Activated naive CD8-positive, alpha-beta T cell (primary cell): ENCODE results near the gene ZBTB20.

Experiments used
- H3K27ac Mint-ChIP-seq: one replicate; pipeline ENCODE4 v1.8.0; 2021; ENCODE audit warnings: mixed read lengths
- H3K27me3 Mint-ChIP-seq: one replicate; pipeline ENCODE4 v1.8.0; 2021; ENCODE audit warnings: mixed read lengths
- H3K36me3 Mint-ChIP-seq: one replicate; pipeline ENCODE4 v1.8.0; 2021; ENCODE audit warnings: mixed read lengths
- H3K4me1 Mint-ChIP-seq: one replicate; pipeline ENCODE4 v1.8.0; 2021; ENCODE audit warnings: low read depth, mixed read lengths
- H3K4me3 Mint-ChIP-seq: one replicate; pipeline ENCODE4 v1.8.0; 2021; ENCODE audit warnings: mild to moderate bottlenecking, mixed read lengths
- H3K9me3 Mint-ChIP-seq: one replicate; pipeline ENCODE4 v1.8.0; 2021; ENCODE audit warnings: low read depth, mixed read lengths

ZBTB20 gene

GRCh38 chr3:114571363-114571762 is 575.7 kb downstream of the ZBTB20 start:
- no peaks in the 10 kb centered on the region for H3K9me3 Mint-ChIP-seq
- no peak overlapping the region for H3K27ac Mint-ChIP-seq
- no peaks in the 10 kb centered on the region for H3K4me1 Mint-ChIP-seq
- H3K4me3 Mint-ChIP-seq = no peak overlapping the region
- H3K36me3 Mint-ChIP-seq = peaks cover 18% of the 10 kb centered on the region
- H3K27me3 Mint-ChIP-seq = no peaks in the 10 kb centered on the region

GRCh38 chr3:114569186-114569585 is 577.9 kb downstream of the ZBTB20 start:
- no peaks in the 10 kb centered on the region for H3K9me3 Mint-ChIP-seq
- H3K4me3 Mint-ChIP-seq = no peak overlapping the region
- no peaks in the 10 kb centered on the region for H3K27me3 Mint-ChIP-seq
- no peak overlapping the region for H3K27ac Mint-ChIP-seq
- H3K4me1 Mint-ChIP-seq = no peaks in the 10 kb centered on the region
- H3K36me3 Mint-ChIP-seq = peaks cover 34% of the 10 kb centered on the region

- Mint-ChIP-seq H3K27ac (no peak overlapping the region), H3K4me1 (no peaks in the 10 kb centered on the region), H3K36me3 (peaks cover 39% of the 10 kb centered on the region), H3K9me3 (no peaks in the 10 kb centered on the region), H3K4me3 (no peak overlapping the region), H3K27me3 (no peaks in the 10 kb centered on the region)
Observed at GRCh38 chr3:114567771-114568170, 579.3 kb downstream of the ZBTB20 start.

- no peak overlapping the region for H3K4me3 Mint-ChIP-seq
- H3K4me1 Mint-ChIP-seq = no peaks in the 10 kb centered on the region
- peaks cover 35% of the 10 kb centered on the region for H3K36me3 Mint-ChIP-seq
- no peaks in the 10 kb centered on the region for H3K27me3 Mint-ChIP-seq
- no peaks in the 10 kb centered on the region for H3K9me3 Mint-ChIP-seq
- H3K27ac Mint-ChIP-seq = no peak overlapping the region
Observed at GRCh38 chr3:114566767-114567166, 580.3 kb downstream of the ZBTB20 start.

- H3K27me3 Mint-ChIP-seq = no peaks in the 10 kb centered on the region
- H3K4me3 Mint-ChIP-seq = no peak overlapping the region
- H3K9me3 Mint-ChIP-seq = no peaks in the 10 kb centered on the region
- H3K36me3 Mint-ChIP-seq = peaks cover 33% of the 10 kb centered on the region
- no peaks in the 10 kb centered on the region for H3K4me1 Mint-ChIP-seq
- no peak overlapping the region for H3K27ac Mint-ChIP-seq
Observed at GRCh38 chr3:114566162-114566755, 580.8 kb downstream of the ZBTB20 start.

GRCh38 chr3:114565216-114565615 is 581.9 kb downstream of the ZBTB20 start:
- Mint-ChIP-seq H3K27ac (no peak overlapping the region), H3K4me3 (no peak overlapping the region), H3K9me3 (no peaks in the 10 kb centered on the region), H3K27me3 (no peaks in the 10 kb centered on the region), H3K4me1 (no peaks in the 10 kb centered on the region), H3K36me3 (peaks cover 25% of the 10 kb centered on the region)

GRCh38 chr3:114563720-114564119 is 583.4 kb downstream of the ZBTB20 start:
- no peaks in the 10 kb centered on the region for H3K4me1 Mint-ChIP-seq
- no peak overlapping the region for H3K27ac Mint-ChIP-seq
- no peaks in the 10 kb centered on the region for H3K9me3 Mint-ChIP-seq
- H3K36me3 Mint-ChIP-seq = peaks cover 28% of the 10 kb centered on the region
- no peaks in the 10 kb centered on the region for H3K27me3 Mint-ChIP-seq
- no peak overlapping the region for H3K4me3 Mint-ChIP-seq

GRCh38 chr3:114562557-114562956 is 584.5 kb downstream of the ZBTB20 start:
- peaks cover 29% of the 10 kb centered on the region for H3K36me3 Mint-ChIP-seq
- H3K9me3 Mint-ChIP-seq = no peaks in the 10 kb centered on the region
- no peak overlapping the region for H3K27ac Mint-ChIP-seq
- H3K4me1 Mint-ChIP-seq = no peaks in the 10 kb centered on the region
- no peaks in the 10 kb centered on the region for H3K27me3 Mint-ChIP-seq
- no peak overlapping the region for H3K4me3 Mint-ChIP-seq

- Mint-ChIP-seq H3K4me3 (no peak overlapping the region), H3K36me3 (peaks cover 20% of the 10 kb centered on the region), H3K9me3 (no peaks in the 10 kb centered on the region), H3K27me3 (no peaks in the 10 kb centered on the region), H3K4me1 (no peaks in the 10 kb centered on the region), H3K27ac (no peak overlapping the region)
Observed at GRCh38 chr3:114558271-114558670, 588.8 kb downstream of the ZBTB20 start.

- H3K9me3 Mint-ChIP-seq = no peaks in the 10 kb centered on the region
- no peaks in the 10 kb centered on the region for H3K27me3 Mint-ChIP-seq
- no peaks in the 10 kb centered on the region for H3K4me1 Mint-ChIP-seq
- H3K36me3 Mint-ChIP-seq = peaks cover 20% of the 10 kb centered on the region
- H3K4me3 Mint-ChIP-seq = no peak overlapping the region
- no peak overlapping the region for H3K27ac Mint-ChIP-seq
Observed at GRCh38 chr3:114557791-114558190, 589.3 kb downstream of the ZBTB20 start.

GRCh38 chr3:114556657-114557213 is 590.4 kb downstream of the ZBTB20 start:
- H3K9me3 Mint-ChIP-seq = no peaks in the 10 kb centered on the region
- peaks cover 20% of the 10 kb centered on the region for H3K36me3 Mint-ChIP-seq
- H3K4me3 Mint-ChIP-seq = no peak overlapping the region
- H3K27me3 Mint-ChIP-seq = no peaks in the 10 kb centered on the region
- H3K27ac Mint-ChIP-seq = no peak overlapping the region
- no peaks in the 10 kb centered on the region for H3K4me1 Mint-ChIP-seq

- no peak overlapping the region for H3K4me3 Mint-ChIP-seq
- H3K9me3 Mint-ChIP-seq = no peaks in the 10 kb centered on the region
- no peaks in the 10 kb centered on the region for H3K27me3 Mint-ChIP-seq
- no peaks in the 10 kb centered on the region for H3K4me1 Mint-ChIP-seq
- peaks cover 23% of the 10 kb centered on the region for H3K36me3 Mint-ChIP-seq
- no peak overlapping the region for H3K27ac Mint-ChIP-seq
Observed at GRCh38 chr3:114554731-114555130, 592.4 kb downstream of the ZBTB20 start.

- Mint-ChIP-seq H3K36me3 (peaks cover 26% of the 10 kb centered on the region), H3K9me3 (no peaks in the 10 kb centered on the region), H3K4me1 (no peaks in the 10 kb centered on the region), H3K27ac (no peak overlapping the region), H3K4me3 (no peak overlapping the region), H3K27me3 (no peaks in the 10 kb centered on the region)
Observed at GRCh38 chr3:114553949-114554593, 593.0 kb downstream of the ZBTB20 start.

- Mint-ChIP-seq H3K4me3 (no peak overlapping the region), H3K27ac (no peak overlapping the region), H3K9me3 (no peaks in the 10 kb centered on the region), H3K4me1 (no peaks in the 10 kb centered on the region), H3K36me3 (peaks cover 29% of the 10 kb centered on the region), H3K27me3 (no peaks in the 10 kb centered on the region)
Observed at GRCh38 chr3:114552527-114552812, 594.6 kb downstream of the ZBTB20 start.

- no peaks in the 10 kb centered on the region for H3K9me3 Mint-ChIP-seq
Observed at GRCh38 chr3:114551770-114552526, 595.1 kb downstream of the ZBTB20 start.

More at GRCh38 chr3:114551770-114552526, 595.1 kb downstream of the ZBTB20 start:
- Mint-ChIP-seq H3K36me3 (peaks cover 29% of the 10 kb centered on the region), H3K4me3 (no peak overlapping the region), H3K4me1 (no peaks in the 10 kb centered on the region), H3K27me3 (no peaks in the 10 kb centered on the region), H3K27ac (no peak overlapping the region)
